HFF-Myc (cell line): Measurements from ENCODE around the gene RET.

ENCODE experiments used
- DNase-seq: peaks from one replicate; pipeline ENCODE4 v3.0.0-alpha.2; 2011; ENCODE audit warnings: low read depth; ENCODE audit errors: extremely low read depth
- H3K4me3 ChIP-seq: replicated peaks from 2 replicates; pipeline ENCODE4 v1.5.1; 2011; ENCODE audit warnings: low read depth, mild to moderate bottlenecking, control low read depth, low read length
- TF ChIP-seq, protein P1 (sequence below): IDR thresholded peaks from 2 replicates; pipeline ENCODE4 v1.5.1; 2012; ENCODE audit warnings: mild to moderate bottlenecking, low read depth, low read length, control low read depth; ENCODE audit errors: missing control alignments

The RET gene

DNA sequence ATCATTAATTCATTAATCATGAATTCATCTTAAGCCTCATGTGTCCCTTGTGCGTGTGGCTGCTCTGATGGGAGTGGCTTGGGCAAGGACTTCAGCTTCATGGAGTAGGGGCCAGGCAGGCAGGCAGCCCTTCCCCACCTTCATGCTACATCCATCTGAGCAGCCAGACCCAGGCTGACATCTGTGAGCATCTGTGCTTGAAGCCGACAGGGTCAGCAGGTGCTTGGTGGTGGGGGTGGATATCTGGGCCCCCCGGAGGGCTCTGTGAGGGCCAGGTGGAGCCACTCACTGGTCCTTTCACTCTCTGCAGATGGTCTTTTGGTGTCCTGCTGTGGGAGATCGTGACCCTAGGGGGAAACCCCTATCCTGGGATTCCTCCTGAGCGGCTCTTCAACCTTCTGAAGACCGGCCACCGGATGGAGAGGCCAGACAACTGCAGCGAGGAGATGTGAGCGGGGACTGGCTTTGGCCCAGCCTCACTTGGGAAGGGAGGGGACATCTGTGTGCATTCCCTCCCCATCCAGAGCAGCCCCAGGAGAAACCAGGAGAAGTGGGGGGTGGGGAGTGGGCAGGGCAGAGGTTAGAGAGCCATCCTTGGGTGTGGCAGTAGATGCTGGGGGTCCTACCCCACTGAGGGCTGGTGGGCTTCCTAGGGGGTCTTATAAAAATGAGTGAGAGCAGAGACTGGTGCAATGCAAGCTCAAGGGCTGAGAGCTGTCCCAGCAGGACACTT, 46.7 kb downstream of the RET start:
- no peak overlapping the region for H3K4me3 ChIP-seq
- TF ChIP-seq, protein P1, sequence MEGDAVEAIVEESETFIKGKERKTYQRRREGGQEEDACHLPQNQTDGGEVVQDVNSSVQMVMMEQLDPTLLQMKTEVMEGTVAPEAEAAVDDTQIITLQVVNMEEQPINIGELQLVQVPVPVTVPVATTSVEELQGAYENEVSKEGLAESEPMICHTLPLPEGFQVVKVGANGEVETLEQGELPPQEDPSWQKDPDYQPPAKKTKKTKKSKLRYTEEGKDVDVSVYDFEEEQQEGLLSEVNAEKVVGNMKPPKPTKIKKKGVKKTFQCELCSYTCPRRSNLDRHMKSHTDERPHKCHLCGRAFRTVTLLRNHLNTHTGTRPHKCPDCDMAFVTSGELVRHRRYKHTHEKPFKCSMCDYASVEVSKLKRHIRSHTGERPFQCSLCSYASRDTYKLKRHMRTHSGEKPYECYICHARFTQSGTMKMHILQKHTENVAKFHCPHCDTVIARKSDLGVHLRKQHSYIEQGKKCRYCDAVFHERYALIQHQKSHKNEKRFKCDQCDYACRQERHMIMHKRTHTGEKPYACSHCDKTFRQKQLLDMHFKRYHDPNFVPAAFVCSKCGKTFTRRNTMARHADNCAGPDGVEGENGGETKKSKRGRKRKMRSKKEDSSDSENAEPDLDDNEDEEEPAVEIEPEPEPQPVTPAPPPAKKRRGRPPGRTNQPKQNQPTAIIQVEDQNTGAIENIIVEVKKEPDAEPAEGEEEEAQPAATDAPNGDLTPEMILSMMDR = no peak
- DNase-seq = no peak

DNA sequence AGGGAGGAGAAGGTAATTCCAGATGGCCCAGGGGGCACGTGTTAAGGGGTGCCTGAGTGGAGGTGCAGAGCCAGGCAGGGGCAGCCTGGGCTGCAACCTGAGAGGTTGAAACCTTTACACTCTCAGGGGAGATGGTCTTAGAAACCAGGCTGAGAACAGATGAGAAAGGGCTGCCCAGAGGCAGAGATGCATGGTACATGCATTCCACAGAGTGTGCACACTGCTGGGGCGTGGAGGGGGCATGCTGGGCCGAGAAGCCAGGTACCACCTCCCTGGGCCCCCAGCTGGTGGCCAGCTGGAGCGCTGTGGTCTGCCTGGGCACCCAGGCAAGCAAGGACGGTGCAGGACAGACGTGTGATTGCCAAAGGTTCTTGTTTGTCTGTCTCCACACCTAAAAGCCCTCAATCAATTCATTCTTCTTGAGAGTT, 47.2 kb downstream of the RET start:
- no peak for DNase-seq
- no peak overlapping the region for H3K4me3 ChIP-seq
- TF ChIP-seq, protein P1 = no peak

DNA sequence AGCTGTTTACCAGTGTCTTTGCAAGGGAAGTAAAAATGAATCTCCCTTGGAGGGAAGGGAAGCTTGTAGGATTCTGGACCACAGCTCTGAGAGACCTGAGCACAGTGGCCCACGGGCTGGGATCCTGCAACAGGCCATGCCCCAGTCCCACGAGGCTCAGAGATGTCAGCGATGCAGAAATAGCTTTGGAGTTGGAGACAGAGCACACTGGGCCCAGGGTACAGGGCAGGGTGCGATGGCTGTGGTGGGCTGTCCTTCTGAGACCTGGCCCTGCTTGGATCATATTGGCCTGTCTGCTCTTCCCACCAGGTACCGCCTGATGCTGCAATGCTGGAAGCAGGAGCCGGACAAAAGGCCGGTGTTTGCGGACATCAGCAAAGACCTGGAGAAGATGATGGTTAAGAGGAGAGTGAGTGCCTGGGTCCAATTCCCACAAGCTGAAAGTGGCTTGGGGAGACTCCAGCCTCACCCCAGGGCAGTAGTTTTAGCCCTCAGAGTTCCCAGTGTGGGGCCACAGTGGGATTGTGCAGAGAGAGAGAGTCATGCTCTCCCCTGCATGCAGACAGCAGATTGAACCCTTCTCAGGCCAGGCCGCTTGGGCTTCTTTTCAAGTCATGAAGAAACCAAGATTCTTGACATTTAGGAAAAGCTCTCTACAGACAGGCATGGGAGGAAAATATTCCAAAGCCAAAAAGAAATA, 47.9 kb downstream of the RET start:
- no peak overlapping the region for H3K4me3 ChIP-seq
- DNase-seq = no peak
- TF ChIP-seq, protein P1 = no peak

DNA sequence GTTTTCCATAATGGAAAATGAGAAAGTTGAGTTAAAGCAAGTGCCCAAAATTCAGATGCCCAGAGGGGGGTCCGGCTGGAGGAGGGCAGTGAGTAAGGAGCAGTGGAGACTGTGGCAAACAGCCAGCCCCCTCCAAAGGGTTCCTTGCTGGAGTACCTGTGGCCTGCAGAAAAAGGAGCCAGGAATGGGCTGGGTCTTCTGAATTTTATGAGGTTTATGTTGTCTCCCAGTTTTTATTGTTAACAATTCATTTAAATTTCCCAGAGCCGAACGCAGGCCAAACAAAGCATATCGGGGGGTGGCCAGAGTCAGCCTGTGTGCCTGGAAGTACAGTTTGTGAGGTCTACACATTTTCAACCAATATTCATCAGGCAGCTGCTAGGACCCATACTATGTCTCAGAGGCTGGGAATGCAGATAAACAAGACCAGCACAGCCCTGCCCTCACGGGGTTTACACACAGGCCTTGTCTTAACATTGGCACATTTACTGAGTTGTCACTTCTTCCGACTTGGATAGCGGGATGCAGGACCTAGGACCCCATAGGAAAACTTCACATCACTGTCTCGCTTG, 48.5 kb downstream of the RET start:
- no peak overlapping the region for H3K4me3 ChIP-seq
- DNase-seq = no peak
- TF ChIP-seq, protein P1 = no peak

DNA sequence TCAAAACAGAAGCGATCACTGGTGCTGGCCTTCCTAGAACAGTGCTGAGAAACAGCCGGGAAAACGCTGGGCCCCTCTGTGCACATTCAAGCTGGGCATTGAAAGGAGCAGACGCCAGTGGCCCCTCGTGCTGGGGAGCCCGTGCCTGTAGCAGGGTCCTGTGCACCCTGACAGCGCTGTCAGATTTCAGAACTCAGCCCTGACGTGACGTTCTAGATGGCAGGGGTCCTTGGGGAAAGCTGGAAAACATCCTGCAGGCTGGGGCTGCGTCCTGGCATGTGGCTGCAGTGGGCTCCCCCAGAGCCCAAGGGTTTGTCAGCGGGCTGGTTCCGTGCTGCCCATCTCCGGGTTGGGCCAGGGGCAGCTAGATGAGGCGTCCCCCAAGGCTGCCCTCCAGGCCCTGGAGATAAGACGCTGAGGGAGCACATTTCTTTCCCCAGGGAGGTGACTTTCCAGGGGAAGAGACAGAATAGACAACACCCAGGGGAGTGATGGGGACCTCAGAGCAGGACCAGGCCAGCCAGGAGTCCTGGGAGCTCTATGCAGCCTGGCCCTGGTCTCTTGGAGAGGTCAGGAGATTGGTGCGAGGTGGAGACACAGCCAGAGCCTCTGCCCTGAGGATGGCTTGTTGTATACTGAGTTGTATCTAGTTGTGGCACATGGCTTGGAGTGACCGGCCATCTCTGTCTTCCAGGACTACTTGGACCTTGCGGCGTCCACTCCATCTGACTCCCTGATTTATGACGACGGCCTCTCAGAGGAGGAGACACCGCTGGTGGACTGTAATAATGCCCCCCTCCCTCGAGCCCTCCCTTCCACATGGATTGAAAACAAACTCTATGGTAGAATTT, 49.2 kb downstream of the RET start:
- no peak for DNase-seq
- TF ChIP-seq, protein P1 = no peak

DNA sequence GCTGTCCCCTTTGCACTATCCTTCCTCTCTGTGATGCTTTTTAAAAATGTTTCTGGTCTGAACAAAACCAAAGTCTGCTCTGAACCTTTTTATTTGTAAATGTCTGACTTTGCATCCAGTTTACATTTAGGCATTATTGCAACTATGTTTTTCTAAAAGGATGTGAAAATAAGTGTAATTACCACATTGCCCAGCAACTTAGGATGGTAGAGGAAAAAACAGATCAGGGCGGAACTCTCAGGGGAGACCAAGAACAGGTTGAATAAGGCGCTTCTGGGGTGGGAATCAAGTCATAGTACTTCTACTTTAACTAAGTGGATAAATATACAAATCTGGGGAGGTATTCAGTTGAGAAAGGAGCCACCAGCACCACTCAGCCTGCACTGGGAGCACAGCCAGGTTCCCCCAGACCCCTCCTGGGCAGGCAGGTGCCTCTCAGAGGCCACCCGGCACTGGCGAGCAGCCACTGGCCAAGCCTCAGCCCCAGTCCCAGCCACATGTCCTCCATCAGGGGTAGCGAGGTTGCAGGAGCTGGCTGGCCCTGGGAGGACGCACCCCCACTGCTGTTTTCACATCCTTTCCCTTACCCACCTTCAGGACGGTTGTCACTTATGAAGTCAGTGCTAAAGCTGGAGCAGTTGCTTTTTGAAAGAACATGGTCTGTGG, 50.0 kb downstream of the RET start:
- TF ChIP-seq, protein P1 = no peak
- no peak for DNase-seq
- H3K4me3 ChIP-seq = no peak overlapping the region

More for the DNA sequence above, 49.2 kb downstream of the RET start:
- no peak overlapping the region for H3K4me3 ChIP-seq
